Tibial nerve (tissue), 4 donors: ENCODE measurements around the gene PLCB1.

Experiments
- EP300 ChIP-seq, 2 donors: sonication (generic); formaldehyde crosslinking; IDR thresholded peaks; one replicate each; pipeline ENCODE4 v1.6.1; 2017; ENCODE audit warnings: antibody characterized with exemption in 2 of 2, mild to moderate bottlenecking in 1 of 2
- TF ChIP-seq, protein P1 (sequence below), 5 experiments: fragments of 200-600 bp in 3 of 5; fragments of 450-650 bp in 2 of 5; sonication (generic) in 3 of 5; IDR thresholded peaks; one replicate each; pipeline ENCODE4 v1.5.1; 2016 to 2019; ENCODE audit warnings: antibody characterized with exemption in 5 of 5, mild to moderate bottlenecking in 3 of 5, moderate library complexity in 2 of 5

DNA sequence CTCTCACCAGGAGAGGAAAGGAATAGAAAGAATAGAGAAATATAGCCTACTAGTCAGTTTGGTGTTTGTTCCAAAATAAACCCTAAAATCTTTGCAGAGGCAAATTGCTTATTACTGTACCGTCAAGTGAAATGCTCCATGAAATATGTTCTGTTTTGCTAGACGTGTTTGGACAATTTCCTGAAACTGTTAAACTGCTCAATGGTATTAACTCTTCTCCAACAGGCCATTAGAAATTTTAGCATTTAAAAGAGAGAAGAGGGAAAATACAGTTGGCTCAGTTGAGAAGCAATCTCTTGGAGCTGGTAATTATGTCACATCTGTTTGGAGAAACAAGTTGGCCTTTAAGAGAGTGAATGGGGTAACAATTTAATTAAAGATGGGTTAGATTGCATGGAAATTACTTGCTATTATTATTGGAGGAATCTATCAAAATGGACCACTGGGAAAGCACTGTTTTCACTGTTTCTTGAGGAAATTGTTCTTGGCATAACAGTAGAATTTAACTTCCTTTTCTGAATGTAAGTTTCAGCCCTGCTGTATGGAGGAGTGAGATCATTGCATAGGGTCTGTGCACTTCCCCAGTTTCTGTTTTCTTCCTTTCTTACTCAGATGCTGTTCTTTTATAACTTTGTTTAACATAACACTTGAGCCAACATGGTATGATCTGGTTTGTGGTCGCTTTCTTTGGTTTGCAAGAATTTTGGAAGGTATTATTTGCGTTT lies 373.6 kb downstream of the PLCB1 start:
- no peak for TF ChIP-seq EP300 (IDR thresholded peaks at IDR 0.05)
- TF ChIP-seq, protein P1, sequence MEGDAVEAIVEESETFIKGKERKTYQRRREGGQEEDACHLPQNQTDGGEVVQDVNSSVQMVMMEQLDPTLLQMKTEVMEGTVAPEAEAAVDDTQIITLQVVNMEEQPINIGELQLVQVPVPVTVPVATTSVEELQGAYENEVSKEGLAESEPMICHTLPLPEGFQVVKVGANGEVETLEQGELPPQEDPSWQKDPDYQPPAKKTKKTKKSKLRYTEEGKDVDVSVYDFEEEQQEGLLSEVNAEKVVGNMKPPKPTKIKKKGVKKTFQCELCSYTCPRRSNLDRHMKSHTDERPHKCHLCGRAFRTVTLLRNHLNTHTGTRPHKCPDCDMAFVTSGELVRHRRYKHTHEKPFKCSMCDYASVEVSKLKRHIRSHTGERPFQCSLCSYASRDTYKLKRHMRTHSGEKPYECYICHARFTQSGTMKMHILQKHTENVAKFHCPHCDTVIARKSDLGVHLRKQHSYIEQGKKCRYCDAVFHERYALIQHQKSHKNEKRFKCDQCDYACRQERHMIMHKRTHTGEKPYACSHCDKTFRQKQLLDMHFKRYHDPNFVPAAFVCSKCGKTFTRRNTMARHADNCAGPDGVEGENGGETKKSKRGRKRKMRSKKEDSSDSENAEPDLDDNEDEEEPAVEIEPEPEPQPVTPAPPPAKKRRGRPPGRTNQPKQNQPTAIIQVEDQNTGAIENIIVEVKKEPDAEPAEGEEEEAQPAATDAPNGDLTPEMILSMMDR (IDR thresholded peaks at IDR 0.05) = no peak
